ENCODE measurements around the gene GALNTL6. TPM values are rescaled to one million over a fixed set of nuclear protein-coding genes. Genes with fewer than 3 reads are reported as not detected.

GALNTL6 gene
- total RNA-seq, 1 experiment from 2014 or later = not detected

DNA sequence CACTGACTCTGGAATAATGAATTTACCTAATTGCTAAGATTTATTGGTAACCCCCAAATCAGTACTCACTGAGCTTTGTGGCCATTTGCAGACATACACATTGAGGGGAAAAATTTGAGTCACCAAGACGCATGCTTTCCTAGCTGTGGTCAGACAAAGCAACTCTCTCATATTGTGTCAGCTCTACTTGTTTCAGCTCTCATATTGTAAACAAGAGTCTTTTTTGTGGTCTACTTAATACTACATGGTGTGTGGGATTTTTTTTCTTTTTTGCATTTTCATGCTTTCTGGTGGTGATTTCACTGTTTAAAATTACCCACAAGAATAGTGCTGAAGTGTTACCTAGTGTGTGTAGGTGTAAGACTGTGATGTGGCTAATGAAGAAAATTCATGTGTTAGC, 927.2 kb downstream of the GALNTL6 start:
- BruUV-seq (replicated peaks) = no TSS peak
- intact Hi-C loops (cut with micrococcal nuclease; ENCODE audit: unreplicated experiment) = no loop called here
- TF ChIP-seq, protein P1, sequence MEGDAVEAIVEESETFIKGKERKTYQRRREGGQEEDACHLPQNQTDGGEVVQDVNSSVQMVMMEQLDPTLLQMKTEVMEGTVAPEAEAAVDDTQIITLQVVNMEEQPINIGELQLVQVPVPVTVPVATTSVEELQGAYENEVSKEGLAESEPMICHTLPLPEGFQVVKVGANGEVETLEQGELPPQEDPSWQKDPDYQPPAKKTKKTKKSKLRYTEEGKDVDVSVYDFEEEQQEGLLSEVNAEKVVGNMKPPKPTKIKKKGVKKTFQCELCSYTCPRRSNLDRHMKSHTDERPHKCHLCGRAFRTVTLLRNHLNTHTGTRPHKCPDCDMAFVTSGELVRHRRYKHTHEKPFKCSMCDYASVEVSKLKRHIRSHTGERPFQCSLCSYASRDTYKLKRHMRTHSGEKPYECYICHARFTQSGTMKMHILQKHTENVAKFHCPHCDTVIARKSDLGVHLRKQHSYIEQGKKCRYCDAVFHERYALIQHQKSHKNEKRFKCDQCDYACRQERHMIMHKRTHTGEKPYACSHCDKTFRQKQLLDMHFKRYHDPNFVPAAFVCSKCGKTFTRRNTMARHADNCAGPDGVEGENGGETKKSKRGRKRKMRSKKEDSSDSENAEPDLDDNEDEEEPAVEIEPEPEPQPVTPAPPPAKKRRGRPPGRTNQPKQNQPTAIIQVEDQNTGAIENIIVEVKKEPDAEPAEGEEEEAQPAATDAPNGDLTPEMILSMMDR (conservative IDR thresholded peaks at IDR 0.05) = no peak
- no peak for TF ChIP-seq EZH2 (IDR thresholded peaks at IDR 0.05; ENCODE audit: low read depth)
- no peak overlapping the region for H2AFZ ChIP-seq
- H3K27ac ChIP-seq = no peak overlapping the region
- no peak for DNase-seq
- no peaks in the 10 kb centered on the region for H4K20me1 ChIP-seq (ENCODE audit: insufficient read depth)
- no peaks in the 10 kb centered on the region for H3K27me3 ChIP-seq (ENCODE audit: insufficient read depth, low read depth)
- H3K79me2 ChIP-seq (ENCODE audit: low read depth) = no peaks in the 10 kb centered on the region
- no peaks in the 10 kb centered on the region for H3K4me1 ChIP-seq (replicated peaks; ENCODE audit: insufficient read depth)
- no peaks in the 10 kb centered on the region for H3K9me3 ChIP-seq (ENCODE audit: insufficient read depth, low read depth)
- H3K9me2 ChIP-seq (ENCODE audit: insufficient read depth) = no peaks in the 10 kb centered on the region
- H3F3A ChIP-seq (ENCODE audit: insufficient read depth, low read depth) = no peaks in the 10 kb centered on the region
- CTCF ChIA-PET = no interaction called here
- POLR2A ChIA-PET (ENCODE audit: unreplicated experiment) = no interaction called here
- no peak overlapping the region for H3K4me2 ChIP-seq
- H3K36me3 ChIP-seq (ENCODE audit: low read depth) = no peaks in the 10 kb centered on the region
- H3K4me3 ChIP-seq = no peak overlapping the region

DNA sequence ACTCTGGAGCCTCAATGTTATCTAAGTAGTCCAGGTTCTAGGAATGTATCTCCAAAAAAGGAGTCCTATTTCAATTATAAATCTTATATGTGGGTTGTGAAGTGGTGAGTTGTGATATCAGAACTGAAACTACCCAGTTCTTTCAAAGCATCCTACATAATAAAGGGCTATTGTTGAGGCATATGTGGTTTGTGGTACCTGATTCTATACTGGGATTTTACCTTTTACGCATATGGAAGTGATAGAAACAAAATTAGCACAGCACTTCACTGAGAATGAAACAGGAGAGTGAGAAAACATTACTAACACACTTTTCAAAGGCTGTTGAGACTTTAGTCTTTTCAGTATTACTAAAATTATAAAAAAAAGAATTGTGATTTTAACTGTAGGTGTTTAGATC, 937.7 kb downstream of the GALNTL6 start:
- H3K79me2 ChIP-seq (ENCODE audit: low read depth) = no peaks in the 10 kb centered on the region

DNA sequence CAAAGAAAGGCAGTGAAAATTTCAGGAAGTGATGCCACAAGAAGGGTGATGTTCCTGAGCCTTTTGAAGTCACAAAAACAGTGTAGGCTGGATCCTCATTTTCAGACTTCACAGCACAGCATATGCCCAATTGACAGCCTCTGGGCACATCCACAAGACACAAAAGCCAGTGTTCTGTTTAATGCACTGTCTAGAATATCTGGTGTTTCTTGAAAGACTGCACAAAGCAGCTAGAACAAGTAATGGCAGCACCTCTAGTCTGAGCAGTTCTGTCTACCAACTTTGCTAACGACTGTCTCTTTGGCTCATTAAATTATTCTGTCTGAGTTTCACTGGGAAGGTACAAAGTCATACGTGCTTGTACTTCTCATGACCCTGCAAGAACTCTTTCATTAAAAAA, 938.3 kb downstream of the GALNTL6 start:
- Histone ChIP-seq H3K4me2 (no peak overlapping the region), H3K79me2 (ENCODE audit: low read depth) (no peaks in the 10 kb centered on the region), H3K36me3 (ENCODE audit: low read depth) (no peaks in the 10 kb centered on the region), H3K9me2 (ENCODE audit: insufficient read depth) (no peaks in the 10 kb centered on the region), H3K4me1 (replicated peaks; ENCODE audit: insufficient read depth) (no peaks in the 10 kb centered on the region), H3K9me3 (ENCODE audit: insufficient read depth, low read depth) (no peaks in the 10 kb centered on the region), H4K20me1 (ENCODE audit: insufficient read depth) (no peaks in the 10 kb centered on the region), H3K4me3 (no peak overlapping the region), H3F3A (ENCODE audit: insufficient read depth, low read depth) (no peaks in the 10 kb centered on the region), H2AFZ (no peak overlapping the region), H3K27me3 (ENCODE audit: insufficient read depth, low read depth) (no peaks in the 10 kb centered on the region), H3K27ac (no peak overlapping the region)
- DNase-seq = no peak
- BruUV-seq (replicated peaks) = no TSS peak
- CTCF ChIA-PET = no interaction called here
- intact Hi-C loops (cut with micrococcal nuclease; ENCODE audit: unreplicated experiment) = no loop called here
- TF ChIP-seq, protein P1 (conservative IDR thresholded peaks at IDR 0.05) = no peak
- no peak for TF ChIP-seq EZH2 (IDR thresholded peaks at IDR 0.05; ENCODE audit: low read depth)
- POLR2A ChIA-PET (ENCODE audit: unreplicated experiment) = no interaction called here

More for the DNA sequence above, 937.7 kb downstream of the GALNTL6 start:
- Histone ChIP-seq H3K9me3 (ENCODE audit: insufficient read depth, low read depth) (no peaks in the 10 kb centered on the region), H3K4me1 (replicated peaks; ENCODE audit: insufficient read depth) (no peaks in the 10 kb centered on the region), H2AFZ (no peak overlapping the region), H3K4me3 (no peak overlapping the region), H3K27ac (no peak overlapping the region), H3K36me3 (ENCODE audit: low read depth) (no peaks in the 10 kb centered on the region), H4K20me1 (ENCODE audit: insufficient read depth) (no peaks in the 10 kb centered on the region), H3F3A (ENCODE audit: insufficient read depth, low read depth) (no peaks in the 10 kb centered on the region), H3K27me3 (ENCODE audit: insufficient read depth, low read depth) (no peaks in the 10 kb centered on the region), H3K4me2 (no peak overlapping the region), H3K9me2 (ENCODE audit: insufficient read depth) (no peaks in the 10 kb centered on the region)
- POLR2A ChIA-PET (ENCODE audit: unreplicated experiment) = no interaction called here
- no peak for TF ChIP-seq EZH2 (IDR thresholded peaks at IDR 0.05; ENCODE audit: low read depth)
- TF ChIP-seq, protein P1 (conservative IDR thresholded peaks at IDR 0.05) = no peak
- DNase-seq = no peak
- intact Hi-C loops (cut with micrococcal nuclease; ENCODE audit: unreplicated experiment) = no loop called here
- CTCF ChIA-PET = no interaction called here
- BruUV-seq (replicated peaks) = no TSS peak
